Trophoblast cell (in vitro differentiated cells and primary cell): ENCODE results near the gene C10orf90.
A peak's percentile ranks its signal among the peaks of the same experiment; 100 is the strongest.

Experiments
- DNase-seq, 2 donors: peaks; one replicate each; pipeline ENCODE4 v3.0.0-alpha.2; 2016
- H2AFZ ChIP-seq: 2 replicates; pipeline ENCODE4 v1.6.1; 2013; ENCODE audit warnings: low read length, moderate library complexity, mild to moderate bottlenecking; ENCODE audit not compliant: insufficient read depth, poor library complexity
- H2AK5ac ChIP-seq: 2 replicates; pipeline ENCODE4 v1.6.1; 2013; ENCODE audit warnings: mild to moderate bottlenecking, low read length
- H2BK120ac ChIP-seq: 2 replicates; pipeline ENCODE4 v1.6.1; 2013; ENCODE audit warnings: low read length, mild to moderate bottlenecking, moderate library complexity; ENCODE audit not compliant: insufficient read depth, poor library complexity
- H2BK12ac ChIP-seq: 2 replicates; pipeline ENCODE4 v1.6.1; 2013; ENCODE audit warnings: mild to moderate bottlenecking, low read length, moderate library complexity
- H2BK5ac ChIP-seq: 2 replicates; pipeline ENCODE4 v1.6.1; 2013; ENCODE audit warnings: low read length, low read depth, moderate library complexity, mild to moderate bottlenecking; ENCODE audit not compliant: poor library complexity
- H3K14ac ChIP-seq: 2 replicates; pipeline ENCODE4 v1.6.1; 2013; ENCODE audit warnings: mild to moderate bottlenecking, low read length
- H3K18ac ChIP-seq: 2 replicates; pipeline ENCODE4 v1.6.1; 2013; ENCODE audit warnings: mild to moderate bottlenecking, low read length
- H3K23ac ChIP-seq: 2 replicates; pipeline ENCODE4 v1.6.1; 2013; ENCODE audit warnings: low read length
- H3K27ac ChIP-seq: 2 replicates; pipeline ENCODE4 v1.5.1; 2013; ENCODE audit warnings: low read depth, mild to moderate bottlenecking, inconsistent platforms, low read length, moderate library complexity
- H3K27me3 ChIP-seq: 2 replicates; pipeline ENCODE4 v1.6.1; 2013; ENCODE audit warnings: inconsistent platforms, mild to moderate bottlenecking, low read length, moderate library complexity; ENCODE audit not compliant: insufficient read depth
- H3K36me3 ChIP-seq, 2 experiments: 1 replicate in 1 of 2; 2 replicates in 1 of 2; pipeline ENCODE4 v1.6.1; 2013; ENCODE audit warnings: low read length in 2 of 2, mild to moderate bottlenecking in 2 of 2, moderate library complexity in 1 of 2; ENCODE audit not compliant: insufficient read depth in 2 of 2, control insufficient read depth in 1 of 2
- H3K4ac ChIP-seq: 2 replicates; pipeline ENCODE4 v1.6.1; 2013; ENCODE audit warnings: low read depth, mild to moderate bottlenecking, low read length, moderate library complexity
- H3K4me1 ChIP-seq, 2 experiments: 1 replicate in 1 of 2; 2 replicates in 1 of 2; pipeline ENCODE4 v1.6.1; 2013; ENCODE audit warnings: low read length in 2 of 2, mild to moderate bottlenecking in 2 of 2, moderate library complexity in 1 of 2; ENCODE audit not compliant: insufficient read depth in 2 of 2, control insufficient read depth in 1 of 2
- H3K4me2 ChIP-seq: 2 replicates; pipeline ENCODE4 v1.6.1; 2013; ENCODE audit warnings: inconsistent platforms, mild to moderate bottlenecking, low read length, moderate library complexity
- H3K4me3 ChIP-seq: 2 replicates; pipeline ENCODE4 v1.5.1; 2013; ENCODE audit warnings: mild to moderate bottlenecking, low read depth, low read length, inconsistent platforms
- H3K79me1 ChIP-seq: one replicate; pipeline ENCODE4 v1.6.1; 2013; ENCODE audit warnings: low read length
- H3K79me2 ChIP-seq: 2 replicates; pipeline ENCODE4 v1.6.1; 2013; ENCODE audit warnings: low read length, mild to moderate bottlenecking; ENCODE audit not compliant: control insufficient read depth, insufficient read depth, poor library complexity
- H3K9ac ChIP-seq: 2 replicates; pipeline ENCODE4 v1.6.1; 2013; ENCODE audit warnings: mild to moderate bottlenecking, low read length
- H3K9me3 ChIP-seq: 2 replicates; pipeline ENCODE4 v1.6.1; 2013; ENCODE audit warnings: low read depth, mild to moderate bottlenecking, control low read depth, inconsistent platforms, low read length; ENCODE audit not compliant: insufficient read depth
- H4K12ac ChIP-seq: 2 replicates; pipeline ENCODE4 v1.6.1; 2013; ENCODE audit warnings: low read depth, mild to moderate bottlenecking, low read length, moderate library complexity
- H4K8ac ChIP-seq: 2 replicates; pipeline ENCODE4 v1.6.1; 2013; ENCODE audit warnings: low read depth, mild to moderate bottlenecking, low read length, moderate library complexity
- H4K91ac ChIP-seq: one replicate; pipeline ENCODE4 v1.6.1; 2013; ENCODE audit warnings: low read depth, mild to moderate bottlenecking, low read length, moderate library complexity
- WGBS: extraction: QIAGEN DNeasy Blood & Tissue Kit; methylation state at CpG from one replicate; pipeline ENCODE4 v1.1.7; 2013; ENCODE audit warnings: missing lambda C conversion rate; ENCODE audit not compliant: insufficient read length, insufficient coverage; ENCODE audit errors: extremely low coverage; 5-methylcytosine and 5-hydroxymethylcytosine counted together

The C10orf90 gene

GRCh38 chr10:126431816-126432215 lies 238.7 kb downstream of the C10orf90 start:
- WGBS: no CpG with 5 or more reads among the region's 2 CpGs
- no peaks in the 10 kb centered on the region for H3K9me3 ChIP-seq
- no peak overlapping the region for H2AFZ ChIP-seq

GRCh38 chr10:126430512-126430911 lies 240.0 kb downstream of the C10orf90 start:
- Histone ChIP-seq H3K79me1 (no peaks in the 10 kb centered on the region), H3K36me3 (no peaks in the 10 kb centered on the region), H3K4me3 (no peak overlapping the region), H3K9ac (no peak overlapping the region), H2BK5ac (no peak overlapping the region), H4K12ac (no peak overlapping the region), H3K4me2 (no peak overlapping the region), H2AFZ (no peak overlapping the region), H3K18ac (no peak overlapping the region), H3K27me3 (peaks cover 2% of the 10 kb centered on the region), H2AK5ac (no peak overlapping the region), H4K8ac (no peak overlapping the region), H2BK12ac (no peak overlapping the region), H3K9me3 (peaks cover 2% of the 10 kb centered on the region), H3K79me2 (no peaks in the 10 kb centered on the region), H3K27ac (no peak overlapping the region), H2BK120ac (no peak overlapping the region), H3K4me1 (peaks cover 0 to 6% of the 10 kb centered on the region in 2 experiments), H3K14ac (no peak overlapping the region), H3K23ac (no peak overlapping the region), H4K91ac (no peak overlapping the region), H3K4ac (no peak overlapping the region)
- no CpG with 5 or more reads among the region's 2 CpGs for WGBS
- no peak for DNase-seq

More at GRCh38 chr10:126431816-126432215, 238.7 kb downstream of the C10orf90 start:
- Histone ChIP-seq H3K23ac (no peak overlapping the region), H3K36me3 (no peaks in the 10 kb centered on the region), H4K91ac (no peak overlapping the region), H2BK5ac (no peak overlapping the region), H2BK120ac (no peak overlapping the region), H4K12ac (no peak overlapping the region), H2AK5ac (no peak overlapping the region), H3K9ac (no peak overlapping the region), H3K14ac (no peak overlapping the region), H3K27me3 (peaks cover 2% of the 10 kb centered on the region), H2BK12ac (no peak overlapping the region), H3K4me3 (no peak overlapping the region), H3K79me1 (no peaks in the 10 kb centered on the region), H4K8ac (no peak overlapping the region), H3K4me1 (peaks cover 0 to 6% of the 10 kb centered on the region in 2 experiments), H3K27ac (no peak overlapping the region), H3K18ac (no peak overlapping the region), H3K4ac (no peak overlapping the region), H3K4me2 (no peak overlapping the region), H3K79me2 (no peaks in the 10 kb centered on the region)
- DNase-seq: no peak

GRCh38 chr10:126429275-126429674 lies 241.2 kb downstream of the C10orf90 start:
- no peak overlapping the region for H2BK120ac ChIP-seq
- WGBS: no CpG with 5 or more reads among the region's 4 CpGs

GRCh38 chr10:126425489-126426065 lies 244.9 kb downstream of the C10orf90 start:
- H2AFZ ChIP-seq: no peak overlapping the region
- DNase-seq: peak; percentile 88 to 92
- H4K91ac ChIP-seq: no peak overlapping the region
- H2BK5ac ChIP-seq: no peak overlapping the region
- H3K9ac ChIP-seq: no peak overlapping the region
- H3K9me3 ChIP-seq: peaks cover 8% of the 10 kb centered on the region
- H3K79me1 ChIP-seq: no peaks in the 10 kb centered on the region
- no peak overlapping the region for H3K4me3 ChIP-seq
- no peak overlapping the region for H3K4me2 ChIP-seq
- no peaks in the 10 kb centered on the region for H3K36me3 ChIP-seq
- H3K4ac ChIP-seq: no peak overlapping the region
- H3K4me1 ChIP-seq: no peaks in the 10 kb centered on the region
- no peak overlapping the region for H2BK120ac ChIP-seq
- H3K27me3 ChIP-seq: peaks cover 2% of the 10 kb centered on the region
- no CpG with 5 or more reads among the region's 8 CpGs for WGBS
- H4K8ac ChIP-seq: no peak overlapping the region
- no peaks in the 10 kb centered on the region for H3K79me2 ChIP-seq
- no peak overlapping the region for H3K18ac ChIP-seq
- no peak overlapping the region for H2AK5ac ChIP-seq
- no peak overlapping the region for H2BK12ac ChIP-seq
- no peak overlapping the region for H3K23ac ChIP-seq
- no peak overlapping the region for H3K27ac ChIP-seq
- no peak overlapping the region for H4K12ac ChIP-seq
- H3K14ac ChIP-seq: no peak overlapping the region

More at GRCh38 chr10:126429275-126429674, 241.2 kb downstream of the C10orf90 start:
- Histone ChIP-seq H3K23ac (no peak overlapping the region), H3K4me2 (no peak overlapping the region), H3K9ac (no peak overlapping the region), H3K9me3 (peaks cover 4% of the 10 kb centered on the region), H3K79me1 (no peaks in the 10 kb centered on the region), H3K4me1 (peaks cover 0 to 6% of the 10 kb centered on the region in 2 experiments), H2BK12ac (no peak overlapping the region), H2AFZ (no peak overlapping the region), H3K4me3 (no peak overlapping the region), H3K79me2 (no peaks in the 10 kb centered on the region), H2AK5ac (no peak overlapping the region), H3K27ac (no peak overlapping the region), H3K14ac (no peak overlapping the region), H3K18ac (no peak overlapping the region), H2BK5ac (no peak overlapping the region), H4K8ac (no peak overlapping the region), H4K12ac (no peak overlapping the region), H3K4ac (no peak overlapping the region), H3K27me3 (peaks cover 2% of the 10 kb centered on the region), H4K91ac (no peak overlapping the region), H3K36me3 (no peaks in the 10 kb centered on the region)
- peak; percentile 56 to 79 for DNase-seq
